H1 (cell line): ENCODE results near the gene ISX. TPM values are rescaled to one million over a fixed set of nuclear protein-coding genes. Genes with fewer than 3 reads are reported as not detected.

Experiments used
- BRCA1 ChIP-seq: IDR thresholded peaks from 2 replicates; pipeline ENCODE4 v1.6.1; 2012; ENCODE audit warnings: low read depth, low read length, improper control_type of control experiment
- RAD21 ChIP-seq, 2 experiments: IDR thresholded peaks in 1 of 2; conservative IDR thresholded peaks in 1 of 2; 2 replicates each; pipeline ENCODE4 v1.6.1; 2011; ENCODE audit warnings: low read depth in 2 of 2, low read length in 2 of 2, improper control_type of control experiment in 1 of 2, inconsistent platforms in 1 of 2, mild to moderate bottlenecking in 1 of 2, moderate library complexity in 1 of 2
- polyA plus RNA-seq, 7 experiments: library from polyadenylated mRNA; depleted of rRNA in 3 of 7; stranded (reverse) in 5 of 7; unstranded in 2 of 7; fragments of >200 nt in 5 of 7; fragments of 200-250 nt in 2 of 7; gene quantifications; 1 replicate in 5 of 7; 2 replicates in 1 of 7; 4 replicates in 1 of 7; pipeline versions ENCODE4 v1.2.1 to v1.2.3, GENCODE V29; 2011 to 2013; ENCODE audit warnings: missing spikeins in 2 of 7, mixed read lengths in 2 of 7
- total RNA-seq: library from RNA; stranded (reverse); fragmentation: NEBNext Ultra II Directional; extraction: Animal tissue kit (Norgen Biotek cat#: 25700); gene quantifications from 2 replicates; pipeline ENCODE4 v1.2.1, GENCODE V29; 2021
- TF ChIP-seq, protein P1 (sequence below): IDR thresholded peaks from 2 replicates; pipeline ENCODE4 v1.6.1; 2012; ENCODE audit warnings: low read length, inconsistent platforms

The ISX gene
- total and polyA plus RNA-seq, 2 of the 8 experiments (the other 6 are each of a cell fraction or from before 2014, with no cell fraction given): not detected

DNA sequence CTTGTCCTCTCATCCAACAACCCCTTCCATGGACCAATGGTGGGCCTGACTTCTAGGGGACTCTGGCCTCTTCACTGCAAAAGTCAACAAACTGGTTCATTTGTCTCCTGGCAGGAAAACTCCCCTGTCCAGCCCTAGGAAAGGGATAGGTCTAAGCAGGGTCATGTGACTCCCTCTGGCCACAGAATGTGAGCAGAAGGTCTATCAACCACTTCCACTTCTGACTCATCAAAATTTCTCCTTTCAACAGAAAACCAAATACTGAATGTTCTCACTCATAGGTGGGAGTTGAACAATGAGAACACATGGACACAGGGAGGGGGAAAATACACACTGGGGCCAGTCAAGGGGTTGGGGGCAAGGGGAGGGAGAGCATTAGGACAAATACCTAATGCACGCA lies 1.3 kb upstream of the ISX start (continued):
- TF ChIP-seq, protein P1, sequence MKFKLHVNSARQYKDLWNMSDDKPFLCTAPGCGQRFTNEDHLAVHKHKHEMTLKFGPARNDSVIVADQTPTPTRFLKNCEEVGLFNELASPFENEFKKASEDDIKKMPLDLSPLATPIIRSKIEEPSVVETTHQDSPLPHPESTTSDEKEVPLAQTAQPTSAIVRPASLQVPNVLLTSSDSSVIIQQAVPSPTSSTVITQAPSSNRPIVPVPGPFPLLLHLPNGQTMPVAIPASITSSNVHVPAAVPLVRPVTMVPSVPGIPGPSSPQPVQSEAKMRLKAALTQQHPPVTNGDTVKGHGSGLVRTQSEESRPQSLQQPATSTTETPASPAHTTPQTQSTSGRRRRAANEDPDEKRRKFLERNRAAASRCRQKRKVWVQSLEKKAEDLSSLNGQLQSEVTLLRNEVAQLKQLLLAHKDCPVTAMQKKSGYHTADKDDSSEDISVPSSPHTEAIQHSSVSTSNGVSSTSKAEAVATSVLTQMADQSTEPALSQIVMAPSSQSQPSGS: no peak
- TF ChIP-seq RAD21 (IDR thresholded peaks at IDR 0.05 in 1 of 2, conservative IDR thresholded peaks at IDR 0.05 in 1 of 2; ENCODE audit: low read depth in 2 of 2, low read length in 2 of 2) (no peak), BRCA1 (no peak)
- TF ChIP-seq, all 59 proteins: peak for 0
